HFF-Myc (cell line): ENCODE data around the gene PTPRK.
"Not testable (repeated sequence)": the region's sequence is repeated elsewhere in the genome, so short reads cannot be mapped to it uniquely, and the experiment has no call there.

ENCODE experiments used
- DNase-seq: peaks from one replicate; pipeline ENCODE4 v3.0.0-alpha.2; 2011; ENCODE audit warnings: low read depth; ENCODE audit errors: extremely low read depth
- H3K4me3 ChIP-seq: replicated peaks from 2 replicates; pipeline ENCODE4 v1.5.1; 2011; ENCODE audit warnings: low read depth, mild to moderate bottlenecking, control low read depth, low read length
- TF ChIP-seq, protein P1 (sequence below): IDR thresholded peaks from 2 replicates; pipeline ENCODE4 v1.5.1; 2012; ENCODE audit warnings: mild to moderate bottlenecking, low read depth, low read length, control low read depth; ENCODE audit errors: missing control alignments

Gene PTPRK

GRCh38 chr6:127932708-127933107, 587.7 kb downstream of the PTPRK start:
- TF ChIP-seq, protein P1, sequence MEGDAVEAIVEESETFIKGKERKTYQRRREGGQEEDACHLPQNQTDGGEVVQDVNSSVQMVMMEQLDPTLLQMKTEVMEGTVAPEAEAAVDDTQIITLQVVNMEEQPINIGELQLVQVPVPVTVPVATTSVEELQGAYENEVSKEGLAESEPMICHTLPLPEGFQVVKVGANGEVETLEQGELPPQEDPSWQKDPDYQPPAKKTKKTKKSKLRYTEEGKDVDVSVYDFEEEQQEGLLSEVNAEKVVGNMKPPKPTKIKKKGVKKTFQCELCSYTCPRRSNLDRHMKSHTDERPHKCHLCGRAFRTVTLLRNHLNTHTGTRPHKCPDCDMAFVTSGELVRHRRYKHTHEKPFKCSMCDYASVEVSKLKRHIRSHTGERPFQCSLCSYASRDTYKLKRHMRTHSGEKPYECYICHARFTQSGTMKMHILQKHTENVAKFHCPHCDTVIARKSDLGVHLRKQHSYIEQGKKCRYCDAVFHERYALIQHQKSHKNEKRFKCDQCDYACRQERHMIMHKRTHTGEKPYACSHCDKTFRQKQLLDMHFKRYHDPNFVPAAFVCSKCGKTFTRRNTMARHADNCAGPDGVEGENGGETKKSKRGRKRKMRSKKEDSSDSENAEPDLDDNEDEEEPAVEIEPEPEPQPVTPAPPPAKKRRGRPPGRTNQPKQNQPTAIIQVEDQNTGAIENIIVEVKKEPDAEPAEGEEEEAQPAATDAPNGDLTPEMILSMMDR: no peak
- H3K4me3 ChIP-seq: no peak overlapping the region
- DNase-seq: no peak

DNA sequence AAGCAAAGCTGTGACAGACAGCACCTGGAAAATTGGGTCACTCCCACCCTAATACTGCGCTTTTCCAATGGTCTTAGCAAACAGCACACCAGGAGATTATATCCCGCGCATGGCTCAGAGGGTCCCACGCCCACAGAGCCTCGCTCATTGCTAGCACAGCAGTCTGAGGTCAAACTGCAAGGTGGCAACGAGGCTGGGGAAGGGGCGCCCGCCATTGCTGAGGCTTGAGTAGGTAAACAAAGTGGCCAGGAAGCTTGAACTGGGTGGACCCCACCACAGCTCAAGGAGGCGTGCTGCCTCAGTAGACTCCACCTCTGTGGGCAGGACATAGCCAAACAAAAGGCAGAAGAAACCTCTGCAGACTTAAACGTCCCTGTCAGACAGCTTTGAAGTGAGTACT, 594.0 kb downstream of the PTPRK start:
- not testable (repeated sequence) for H3K4me3 ChIP-seq, DNase-seq

DNA sequence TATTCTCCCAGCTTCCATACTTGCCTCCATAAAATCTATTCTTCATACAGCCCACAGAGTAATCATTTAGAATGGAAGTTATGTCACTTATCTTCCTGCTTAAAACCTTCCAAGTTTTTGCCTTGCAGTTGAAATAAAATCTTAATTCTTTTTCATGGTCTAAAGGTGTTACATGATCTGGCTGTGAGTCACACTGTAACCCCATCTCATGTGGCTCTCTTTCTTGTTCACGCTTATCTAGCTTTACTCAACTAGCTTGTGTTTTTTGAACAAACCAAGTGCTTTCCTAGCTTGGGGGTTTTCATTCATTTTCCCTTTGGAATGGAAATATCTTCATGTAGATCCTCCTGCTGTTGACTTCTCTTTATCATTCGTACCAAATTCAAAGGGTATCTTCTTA, 596.0 kb downstream of the PTPRK start:
- no peak for DNase-seq
- H3K4me3 ChIP-seq: no peak overlapping the region
- TF ChIP-seq, protein P1: no peak

DNA sequence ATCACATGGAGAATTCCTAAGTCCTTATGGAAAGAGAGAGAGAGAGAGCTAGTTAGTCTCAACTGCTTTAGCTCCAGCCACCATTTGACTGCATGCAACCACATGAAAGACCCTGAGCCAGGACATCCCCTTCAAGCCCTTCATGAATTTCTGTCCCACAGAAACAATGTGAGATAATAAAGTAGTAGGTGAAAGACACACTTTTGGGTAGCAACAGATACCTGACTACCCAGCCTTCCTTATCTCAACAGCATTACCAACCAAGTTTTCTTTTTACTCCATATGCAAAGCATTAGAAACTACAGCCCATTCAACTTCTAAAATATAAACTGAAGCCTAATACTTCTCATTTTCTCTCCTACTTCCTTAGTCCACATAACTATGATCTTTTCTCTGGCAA, 596.4 kb downstream of the PTPRK start:
- TF ChIP-seq, protein P1: no peak
- no peak for DNase-seq
- no peak overlapping the region for H3K4me3 ChIP-seq

DNA sequence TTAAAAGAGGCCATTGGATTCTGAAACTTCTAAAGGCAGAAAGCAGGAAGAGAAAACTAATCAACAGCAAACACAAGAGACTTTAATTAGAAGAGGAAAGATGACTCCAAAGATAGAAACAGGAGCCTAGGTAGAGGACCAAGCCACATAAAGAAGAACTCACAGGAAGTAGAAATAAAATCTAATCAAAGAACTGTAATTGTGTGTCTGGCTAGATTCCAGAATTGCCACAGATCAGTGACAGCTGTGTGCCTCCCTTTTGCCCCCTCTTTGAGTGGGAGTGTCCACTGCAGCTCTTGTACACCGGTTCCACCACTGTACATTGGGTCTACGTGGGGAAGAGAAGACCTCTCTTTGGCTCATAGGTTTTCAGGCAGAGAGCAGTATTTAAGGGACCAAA, 597.3 kb downstream of the PTPRK start:
- TF ChIP-seq, protein P1: no peak
- no peak for DNase-seq
- H3K4me3 ChIP-seq: no peak overlapping the region

- TF ChIP-seq, protein P1: no peak
- no peak for DNase-seq
- H3K4me3 ChIP-seq: no peak overlapping the region
Measured at GRCh38 chr6:127921982-127922381, 598.4 kb downstream of the PTPRK start.

DNA sequence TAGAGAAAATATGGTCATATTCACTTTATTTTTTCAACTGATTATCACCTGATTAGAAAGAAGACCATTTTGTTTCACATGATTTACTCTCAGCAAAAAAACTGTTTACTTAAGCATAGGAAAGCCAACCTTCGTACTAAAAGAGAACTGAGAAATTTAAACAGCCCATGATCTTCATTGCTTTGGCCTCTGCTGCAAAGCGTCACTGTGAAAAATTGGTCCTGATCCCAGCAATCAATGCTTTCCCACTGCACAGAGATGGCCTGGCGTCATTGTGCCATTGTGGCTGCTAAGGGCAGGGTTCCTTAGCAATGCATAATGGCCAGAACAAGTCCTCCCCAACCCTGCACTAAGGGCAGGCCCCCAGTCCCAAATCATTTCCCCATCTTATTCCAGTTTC, 599.6 kb downstream of the PTPRK start:
- H3K4me3 ChIP-seq: no peak overlapping the region
- TF ChIP-seq, protein P1: no peak
- no peak for DNase-seq
